IMR-90 (cell line): ENCODE measurements around the gene GABARAPL2. TPM values are rescaled to one million over a fixed set of nuclear protein-coding genes. Genes with fewer than 3 reads are reported as not detected.

Experiments
- ATAC-seq: fragments of 200-7000 bp; cut with Tn5 transposase; 2 replicates; pipeline ENCODE4 v1.9.1; 2020; ENCODE audit warnings: low read depth, mild to moderate bottlenecking, moderate library complexity
- BruUV-seq: library from RNA; stranded (reverse); fragments of 400-500 nt; replicated peaks from 2 replicates; lab custom pipeline; 2021; lab: Mats Ljungman, UMichigan
- CTCF ChIA-PET: fragments of 300-600 bp; formaldehyde crosslinking; extraction: SDS; loops from one replicate; lab custom pipeline; 2021; ENCODE audit warnings: antibody characterized with exemption; lab: Yijun Ruan, JAX
- POLR2A ChIA-PET: fragments of 300-600 bp; sonication (Branson Sonifier 250); formaldehyde crosslinking; loops from one replicate; lab custom pipeline; 2022; ENCODE audit warnings: antibody characterized with exemption; ENCODE audit not compliant: unreplicated experiment; lab: Charles Lee
- DNase-seq: peaks from one replicate; pipeline ENCODE4 v3.0.0; 2013
- H2AFZ ChIP-seq: replicated peaks from 2 replicates; pipeline ENCODE3; 2013; ENCODE audit warnings: low read length, mild to moderate bottlenecking; ENCODE audit not compliant: poor library complexity
- H2AK5ac ChIP-seq: 2 replicates; pipeline ENCODE4 v1.6.1; 2013; ENCODE audit warnings: low read depth, low read length, inconsistent platforms
- H2AK9ac ChIP-seq: replicated peaks from 2 replicates; pipeline ENCODE3; 2013; ENCODE audit warnings: mild to moderate bottlenecking, low read depth, low read length, moderate library complexity; ENCODE audit not compliant: poor library complexity
- H2BK120ac ChIP-seq: 2 replicates; pipeline ENCODE4 v1.6.1; 2013; ENCODE audit warnings: low read depth, low read length, inconsistent platforms
- H2BK15ac ChIP-seq: 3 replicates; pipeline ENCODE4 v1.6.1; 2013; ENCODE audit warnings: low read depth, low read length, inconsistent platforms
- H2BK20ac ChIP-seq: 2 replicates; pipeline ENCODE4 v1.6.1; 2013; ENCODE audit warnings: low read depth, mild to moderate bottlenecking, inconsistent platforms, low read length, moderate library complexity
- H2BK5ac ChIP-seq: 2 replicates; pipeline ENCODE4 v1.6.1; 2013; ENCODE audit warnings: mild to moderate bottlenecking, low read depth, low read length, inconsistent platforms; ENCODE audit not compliant: poor library complexity, severe bottlenecking
- H3K14ac ChIP-seq: replicated peaks from 2 replicates; pipeline ENCODE4 v1.6.1; 2013; ENCODE audit warnings: low read depth, low read length, inconsistent platforms
- H3K18ac ChIP-seq: 2 replicates; pipeline ENCODE4 v1.6.1; 2013; ENCODE audit warnings: low read depth, low read length, control low read depth
- H3K23ac ChIP-seq: 2 replicates; pipeline ENCODE4 v1.6.1; 2013; ENCODE audit warnings: low read depth, low read length, inconsistent platforms
- H3K27ac ChIP-seq: 2 replicates; pipeline ENCODE4 v1.5.1; 2013; ENCODE audit warnings: mild to moderate bottlenecking, control low read depth, low read length; ENCODE audit not compliant: insufficient read depth
- H3K27me3 ChIP-seq: 2 replicates; pipeline ENCODE4 v1.6.1; 2013; ENCODE audit warnings: low read length; ENCODE audit not compliant: control insufficient read depth, insufficient read depth
- H3K36me3 ChIP-seq: 2 replicates; pipeline ENCODE4 v1.6.1; 2013; ENCODE audit warnings: low read length, mixed read lengths; ENCODE audit not compliant: control insufficient read depth, insufficient read depth
- H3K4ac ChIP-seq: 2 replicates; pipeline ENCODE4 v1.6.1; 2013; ENCODE audit warnings: low read depth, low read length, inconsistent platforms
- H3K4me1 ChIP-seq: 2 replicates; pipeline ENCODE4 v1.6.1; 2013; ENCODE audit warnings: low read length, mixed read lengths; ENCODE audit not compliant: control insufficient read depth, insufficient read depth
- H3K4me2 ChIP-seq: 2 replicates; pipeline ENCODE4 v1.6.1; 2013; ENCODE audit warnings: low read depth, mild to moderate bottlenecking, control low read depth, low read length, moderate library complexity
- H3K4me3 ChIP-seq: 2 replicates; pipeline ENCODE4 v1.5.1; 2013; ENCODE audit warnings: low read depth, mild to moderate bottlenecking, control low read depth, low read length, moderate library complexity; ENCODE audit not compliant: insufficient read depth
- H3K56ac ChIP-seq: 2 replicates; pipeline ENCODE4 v1.6.1; 2013; ENCODE audit warnings: low read length, inconsistent platforms; ENCODE audit not compliant: insufficient read depth; ENCODE audit errors: extremely low read depth
- H3K79me1 ChIP-seq, 2 experiments: 2 replicates each; pipeline ENCODE4 v1.6.1; 2013; ENCODE audit warnings: low read length in 2 of 2, inconsistent platforms in 1 of 2, low read depth in 1 of 2
- H3K9ac ChIP-seq: 2 replicates; pipeline ENCODE4 v1.6.1; 2013; ENCODE audit warnings: low read depth, low read length, control low read depth
- H3K9me1 ChIP-seq: 2 replicates; pipeline ENCODE4 v1.6.1; 2013; ENCODE audit warnings: low read length, inconsistent platforms; ENCODE audit not compliant: insufficient read depth
- H3K9me3 ChIP-seq: 2 replicates; pipeline ENCODE4 v1.6.1; 2013; ENCODE audit warnings: low read length; ENCODE audit not compliant: control insufficient read depth, insufficient read depth
- H4K20me1 ChIP-seq: 2 replicates; pipeline ENCODE4 v1.6.1; 2013; ENCODE audit warnings: low read length, inconsistent platforms; ENCODE audit not compliant: insufficient read depth
- H4K5ac ChIP-seq: 2 replicates; pipeline ENCODE4 v1.6.1; 2013; ENCODE audit warnings: mild to moderate bottlenecking, low read depth, low read length, control low read depth
- H4K8ac ChIP-seq, 2 experiments: 2 replicates each; pipeline ENCODE4 v1.6.1; 2013; ENCODE audit warnings: low read depth in 2 of 2, low read length in 2 of 2, control low read depth in 1 of 2, inconsistent platforms in 1 of 2
- H4K91ac ChIP-seq: 2 replicates; pipeline ENCODE4 v1.6.1; 2013; ENCODE audit warnings: low read depth, low read length, inconsistent platforms; ENCODE audit not compliant: insufficient read depth
- BHLHE40 ChIP-seq: fragments of 150-350 bp; IDR thresholded peaks from 2 replicates; pipeline ENCODE4 v1.6.1; 2016; ENCODE audit warnings: mild to moderate bottlenecking, low read depth, low read length
- CEBPB ChIP-seq: IDR thresholded peaks from 2 replicates; pipeline ENCODE4 v1.6.1; 2012; ENCODE audit warnings: low read depth, low read length, improper control_type of control experiment
- CHD1 ChIP-seq: IDR thresholded peaks from 2 replicates; pipeline ENCODE4 v1.6.1; 2012; ENCODE audit warnings: low read depth, low read length, improper control_type of control experiment
- FOS ChIP-seq: fragments of 150-350 bp; IDR thresholded peaks from 2 replicates; pipeline ENCODE4 v1.6.1; 2016; ENCODE audit warnings: low read depth, low read length
- MAFK ChIP-seq: IDR thresholded peaks from 2 replicates; pipeline ENCODE4 v1.6.1; 2012; ENCODE audit warnings: low read depth, low read length, improper control_type of control experiment
- MAZ ChIP-seq: IDR thresholded peaks from 2 replicates; pipeline ENCODE4 v1.6.1; 2012; ENCODE audit warnings: low read depth, mild to moderate bottlenecking, low read length, improper control_type of control experiment, moderate library complexity, borderline replicate concordance
- MXI1 ChIP-seq: IDR thresholded peaks from 2 replicates; pipeline ENCODE4 v1.6.1; 2012; ENCODE audit warnings: low read depth, mild to moderate bottlenecking, low read length, moderate library complexity, borderline replicate concordance
- NFE2L2 ChIP-seq: fragments of 150-350 bp; IDR thresholded peaks from 2 replicates; pipeline ENCODE4 v1.6.1; 2016; ENCODE audit warnings: low read depth, mild to moderate bottlenecking, low read length
- POLR2A ChIP-seq: IDR thresholded peaks from 2 replicates; pipeline ENCODE4 v1.6.1; 2012; ENCODE audit warnings: mild to moderate bottlenecking, low read depth, low read length
- RAD21 ChIP-seq: IDR thresholded peaks from 2 replicates; pipeline ENCODE4 v1.6.1; 2012; ENCODE audit warnings: low read length, improper control_type of control experiment
- RCOR1 ChIP-seq: IDR thresholded peaks from 2 replicates; pipeline ENCODE4 v1.6.1; 2012; ENCODE audit warnings: mild to moderate bottlenecking, low read length, improper control_type of control experiment; ENCODE audit not compliant: insufficient replicate concordance
- RFX5 ChIP-seq: IDR thresholded peaks from 2 replicates; pipeline ENCODE4 v1.8.0; 2012; ENCODE audit warnings: low read depth, mild to moderate bottlenecking, low read length, moderate library complexity
- SMC3 ChIP-seq: fragments of 150-350 bp; IDR thresholded peaks from 2 replicates; pipeline ENCODE4 v1.6.1; 2016; ENCODE audit warnings: low read depth, mild to moderate bottlenecking, antibody characterized with exemption, low read length, moderate library complexity
- WGBS, 2 experiments: methylation state at CpG; one replicate each; pipeline versions ENCODE4 v1.1.5 to v1.1.7; 2013; ENCODE audit warnings: missing lambda C conversion rate in 2 of 2; ENCODE audit not compliant: insufficient read length in 1 of 2; ENCODE audit errors: extremely low coverage in 2 of 2; 5-methylcytosine and 5-hydroxymethylcytosine counted together
- dilution Hi-C: fragments of 300-500 bp; cut with HindIII; formaldehyde crosslinking; loops from one replicate; pipeline ENCODE4 v1.14.3; 2018; ENCODE audit warnings: low sequenced_read_pairs; ENCODE audit not compliant: unreplicated experiment
- in situ Hi-C: fragments of 300-500 bp; cut with MboI; formaldehyde crosslinking; loops from 3 replicates; pipeline ENCODE4 v1.14.3; 2019; ENCODE audit warnings: low sequenced_read_pairs, inconsistent platforms, mixed read lengths
- intact Hi-C: fragments of 100-400 bp; cut with micrococcal nuclease; formaldehyde crosslinking; loops from 2 replicates; pipeline ENCODE4 v1.10.0; 2022
- polyA plus RNA-seq, 3 experiments: library from polyadenylated mRNA; depleted of rRNA; stranded (reverse); fragments of >200 nt; gene quantifications; 2 replicates each; pipeline ENCODE4 v1.2.3, GENCODE V29; 2012; ENCODE audit warnings: low replicate concordance in 1 of 3
- total RNA-seq: library from RNA; depleted of rRNA; stranded (reverse); fragments of >200 nt; gene quantifications from 2 replicates; pipeline ENCODE4 v1.2.3, GENCODE V29; 2012
- TF ChIP-seq, protein P1 (sequence below): conservative IDR thresholded peaks from 2 replicates; pipeline ENCODE4 v1.5.1; 2012; ENCODE audit warnings: mild to moderate bottlenecking, low read depth, low read length, improper control_type of control experiment
- TF ChIP-seq, protein P2 (sequence below): fragments of 150-350 bp; IDR thresholded peaks from 2 replicates; pipeline ENCODE4 v1.6.1; 2016; ENCODE audit warnings: low read depth, mild to moderate bottlenecking, low read length, moderate library complexity, borderline replicate concordance
- TF ChIP-seq, protein P3 (sequence below): fragments of 150-350 bp; IDR thresholded peaks from 2 replicates; pipeline ENCODE4 v1.6.1; 2017; ENCODE audit warnings: mild to moderate bottlenecking, antibody characterized with exemption, low read length, low read depth

Gene GABARAPL2
- total and polyA plus RNA-seq, 2 of the 4 experiments (the other 2 are of a cell fraction): 33.3 to 65.9 TPM

DNA sequence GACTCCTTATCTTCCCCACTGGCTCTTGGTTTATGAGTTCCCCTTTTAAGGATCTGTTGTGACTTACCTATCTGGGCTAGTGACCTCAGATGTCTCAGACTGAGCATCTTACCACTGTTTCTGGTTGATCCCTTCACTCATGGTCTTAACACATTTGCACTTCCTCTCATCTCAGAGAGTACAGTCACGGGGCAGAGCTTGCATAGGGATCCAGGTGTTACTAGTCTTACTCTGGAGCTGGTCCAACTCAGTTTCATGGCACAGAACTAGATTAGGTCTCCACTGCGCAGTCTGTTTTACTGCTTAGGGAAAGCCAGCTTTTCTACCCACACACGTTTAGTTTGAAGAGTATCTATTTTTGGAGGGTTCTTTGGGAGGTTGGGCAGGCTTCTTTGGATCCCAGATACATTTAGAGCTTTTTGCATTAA lies 10.2 kb downstream of the GABARAPL2 start:
- Histone ChIP-seq H2BK5ac (no peak overlapping the region), H2AK5ac (no peak overlapping the region), H4K91ac (no peak overlapping the region), H3K18ac (no peak overlapping the region), H3K23ac (no peak overlapping the region), H3K4ac (no peak overlapping the region), H3K9ac (no peak overlapping the region), H3K14ac (no peak overlapping the region), H3K9me3 (no peaks in the 10 kb centered on the region), H3K4me1 (0 out of 2 replicates have a peak, but pooled peaks cover 2% of the 10 kb centered on the region), H2BK20ac (no peak overlapping the region), H2BK15ac (no peak overlapping the region), H3K27ac (no peak overlapping the region), H2AK9ac (no peak overlapping the region), H3K4me3 (no peak overlapping the region), H3K79me1 (peaks cover 6 to 38% of the 10 kb centered on the region in 2 experiments; a peak in 3 of 4 replicates), H4K20me1 (no peaks in the 10 kb centered on the region), H4K8ac (no peak overlapping the region), H3K9me1 (peaks cover 9% of the 10 kb centered on the region; the same call in 1 of the 2 replicates), H3K27me3 (no peaks in the 10 kb centered on the region), H2BK120ac (no peak overlapping the region), H3K36me3 (peaks cover 60% of the 10 kb centered on the region), H2AFZ (no peak overlapping the region), H3K4me2 (no peak overlapping the region), H3K56ac (no peak overlapping the region), H4K5ac (no peak overlapping the region)
- POLR2A ChIA-PET: no interaction called here
- CTCF ChIA-PET: no interaction called here
- intact Hi-C loops: no loop called here
- BruUV-seq: no TSS peak
- no peak for TF ChIP-seq NFE2L2
- TF ChIP-seq MAFK: no peak
- TF ChIP-seq CHD1: no peak
- TF ChIP-seq, protein P1, sequence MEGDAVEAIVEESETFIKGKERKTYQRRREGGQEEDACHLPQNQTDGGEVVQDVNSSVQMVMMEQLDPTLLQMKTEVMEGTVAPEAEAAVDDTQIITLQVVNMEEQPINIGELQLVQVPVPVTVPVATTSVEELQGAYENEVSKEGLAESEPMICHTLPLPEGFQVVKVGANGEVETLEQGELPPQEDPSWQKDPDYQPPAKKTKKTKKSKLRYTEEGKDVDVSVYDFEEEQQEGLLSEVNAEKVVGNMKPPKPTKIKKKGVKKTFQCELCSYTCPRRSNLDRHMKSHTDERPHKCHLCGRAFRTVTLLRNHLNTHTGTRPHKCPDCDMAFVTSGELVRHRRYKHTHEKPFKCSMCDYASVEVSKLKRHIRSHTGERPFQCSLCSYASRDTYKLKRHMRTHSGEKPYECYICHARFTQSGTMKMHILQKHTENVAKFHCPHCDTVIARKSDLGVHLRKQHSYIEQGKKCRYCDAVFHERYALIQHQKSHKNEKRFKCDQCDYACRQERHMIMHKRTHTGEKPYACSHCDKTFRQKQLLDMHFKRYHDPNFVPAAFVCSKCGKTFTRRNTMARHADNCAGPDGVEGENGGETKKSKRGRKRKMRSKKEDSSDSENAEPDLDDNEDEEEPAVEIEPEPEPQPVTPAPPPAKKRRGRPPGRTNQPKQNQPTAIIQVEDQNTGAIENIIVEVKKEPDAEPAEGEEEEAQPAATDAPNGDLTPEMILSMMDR: no peak
- TF ChIP-seq MXI1: no peak
- TF ChIP-seq MAZ: no peak
- no peak for TF ChIP-seq RFX5
- TF ChIP-seq CEBPB: no peak
- no peak for TF ChIP-seq RCOR1
- TF ChIP-seq, protein P2, sequence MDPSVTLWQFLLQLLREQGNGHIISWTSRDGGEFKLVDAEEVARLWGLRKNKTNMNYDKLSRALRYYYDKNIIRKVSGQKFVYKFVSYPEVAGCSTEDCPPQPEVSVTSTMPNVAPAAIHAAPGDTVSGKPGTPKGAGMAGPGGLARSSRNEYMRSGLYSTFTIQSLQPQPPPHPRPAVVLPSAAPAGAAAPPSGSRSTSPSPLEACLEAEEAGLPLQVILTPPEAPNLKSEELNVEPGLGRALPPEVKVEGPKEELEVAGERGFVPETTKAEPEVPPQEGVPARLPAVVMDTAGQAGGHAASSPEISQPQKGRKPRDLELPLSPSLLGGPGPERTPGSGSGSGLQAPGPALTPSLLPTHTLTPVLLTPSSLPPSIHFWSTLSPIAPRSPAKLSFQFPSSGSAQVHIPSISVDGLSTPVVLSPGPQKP: no peak
- no peak for TF ChIP-seq POLR2A
- TF ChIP-seq, protein P3, sequence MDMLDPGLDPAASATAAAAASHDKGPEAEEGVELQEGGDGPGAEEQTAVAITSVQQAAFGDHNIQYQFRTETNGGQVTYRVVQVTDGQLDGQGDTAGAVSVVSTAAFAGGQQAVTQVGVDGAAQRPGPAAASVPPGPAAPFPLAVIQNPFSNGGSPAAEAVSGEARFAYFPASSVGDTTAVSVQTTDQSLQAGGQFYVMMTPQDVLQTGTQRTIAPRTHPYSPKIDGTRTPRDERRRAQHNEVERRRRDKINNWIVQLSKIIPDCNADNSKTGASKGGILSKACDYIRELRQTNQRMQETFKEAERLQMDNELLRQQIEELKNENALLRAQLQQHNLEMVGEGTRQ: no peak
- TF ChIP-seq BHLHE40: no peak
- TF ChIP-seq FOS: no peak
- no peak for TF ChIP-seq SMC3
- no peak for TF ChIP-seq RAD21
- in situ Hi-C loops: loop anchor here (25.0 kb wide), 1 partner anchor 364 kb away; the partner anchor contains the start of genes CTRB1 and CTRB2
- no peak for ATAC-seq
- dilution Hi-C loops: no loop called here
- no CpG with 5 or more reads among the region's 3 CpGs for WGBS, 2 experiments
- no peak for DNase-seq
